ENCODE results near the gene HAND1.

The HAND1 gene

GRCh38 chr5:154467655-154468354 lies 10.2 kb downstream of the HAND1 start:
- H3K4me3 ChIP-seq (replicated peaks; ENCODE audit: insufficient read depth, low read length), result no peak overlapping the region
- no peak overlapping the region for H3K27ac ChIP-seq (replicated peaks)
- TF ChIP-seq GABPA (IDR thresholded peaks at IDR 0.05; ENCODE audit: low read depth), result no peak
- TF ChIP-seq, protein P1, sequence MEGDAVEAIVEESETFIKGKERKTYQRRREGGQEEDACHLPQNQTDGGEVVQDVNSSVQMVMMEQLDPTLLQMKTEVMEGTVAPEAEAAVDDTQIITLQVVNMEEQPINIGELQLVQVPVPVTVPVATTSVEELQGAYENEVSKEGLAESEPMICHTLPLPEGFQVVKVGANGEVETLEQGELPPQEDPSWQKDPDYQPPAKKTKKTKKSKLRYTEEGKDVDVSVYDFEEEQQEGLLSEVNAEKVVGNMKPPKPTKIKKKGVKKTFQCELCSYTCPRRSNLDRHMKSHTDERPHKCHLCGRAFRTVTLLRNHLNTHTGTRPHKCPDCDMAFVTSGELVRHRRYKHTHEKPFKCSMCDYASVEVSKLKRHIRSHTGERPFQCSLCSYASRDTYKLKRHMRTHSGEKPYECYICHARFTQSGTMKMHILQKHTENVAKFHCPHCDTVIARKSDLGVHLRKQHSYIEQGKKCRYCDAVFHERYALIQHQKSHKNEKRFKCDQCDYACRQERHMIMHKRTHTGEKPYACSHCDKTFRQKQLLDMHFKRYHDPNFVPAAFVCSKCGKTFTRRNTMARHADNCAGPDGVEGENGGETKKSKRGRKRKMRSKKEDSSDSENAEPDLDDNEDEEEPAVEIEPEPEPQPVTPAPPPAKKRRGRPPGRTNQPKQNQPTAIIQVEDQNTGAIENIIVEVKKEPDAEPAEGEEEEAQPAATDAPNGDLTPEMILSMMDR (IDR thresholded peaks at IDR 0.05; ENCODE audit: insufficient read depth, low read length), result peak; percentile 90
- peak; percentile 41 to 65 for DNase-seq (ENCODE audit: low read depth in 1 of 2, low spot score in 1 of 2)
- peaks cover 17% of the 10 kb centered on the region for H3K27me3 ChIP-seq (ENCODE audit: insufficient read depth, poor library complexity, severe bottlenecking)

DNA sequence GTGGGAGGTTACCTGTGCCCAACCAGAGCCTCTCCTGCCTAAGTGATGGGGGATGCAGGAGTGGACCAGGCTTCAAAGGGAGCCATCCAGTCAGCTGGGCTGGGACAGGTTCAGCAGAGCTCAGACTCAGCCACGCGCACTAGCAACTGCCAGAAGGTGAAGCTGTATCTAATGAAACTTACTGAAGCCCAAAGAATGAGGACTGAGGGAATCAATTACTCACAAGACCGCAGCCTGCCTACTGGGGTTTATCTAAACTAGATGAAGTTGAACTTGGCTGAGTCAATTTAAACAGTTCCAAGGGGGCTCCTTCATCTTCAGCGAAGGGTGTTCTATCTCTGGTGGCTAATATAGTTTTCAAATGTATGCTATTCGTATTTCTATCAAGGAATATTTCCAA lies 11.4 kb downstream of the HAND1 start:
- DNase-seq (ENCODE audit: low read depth in 1 of 2, low spot score in 1 of 2), result no peak
- peaks cover 6% of the 10 kb centered on the region for H3K27me3 ChIP-seq (ENCODE audit: insufficient read depth, poor library complexity, severe bottlenecking)
- no peak overlapping the region for H3K4me3 ChIP-seq (replicated peaks; ENCODE audit: insufficient read depth, low read length)
- TF ChIP-seq SPI1 (IDR thresholded peaks at IDR 0.05; ENCODE audit: borderline replicate concordance, low read depth) (no peak), POLR2AphosphoS5 (IDR thresholded peaks at IDR 0.05; ENCODE audit: low read depth) (no peak), GABPA (IDR thresholded peaks at IDR 0.05; ENCODE audit: low read depth) (no peak), REST (IDR thresholded peaks at IDR 0.05; ENCODE audit: insufficient replicate concordance, low read depth) (no peak)
- TF ChIP-seq, protein P1 (IDR thresholded peaks at IDR 0.05; ENCODE audit: insufficient read depth, low read length), result no peak
- no peak overlapping the region for H3K27ac ChIP-seq (replicated peaks)

DNA sequence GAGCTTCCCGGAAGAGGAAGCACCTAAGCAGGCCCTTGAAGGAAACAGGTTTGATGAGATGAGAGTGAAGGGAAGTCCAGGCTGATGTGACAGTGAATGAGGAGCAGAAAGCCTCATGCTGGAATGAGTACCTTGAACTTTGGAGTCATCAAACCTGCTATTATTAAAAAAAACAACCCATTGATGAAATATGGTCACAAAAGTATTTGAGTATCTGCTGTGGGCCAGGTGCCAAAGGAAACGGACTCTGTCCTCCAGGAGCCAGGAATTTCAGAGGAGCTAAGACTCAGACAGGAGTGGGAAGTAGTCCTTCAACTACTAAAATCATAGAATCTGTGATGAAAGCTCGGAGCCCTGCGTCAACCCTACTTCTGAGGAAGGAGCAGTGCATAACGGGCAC lies 11.9 kb downstream of the HAND1 start:
- DNase-seq (ENCODE audit: low read depth in 1 of 2, low spot score in 1 of 2), result no peak
- peaks cover 4% of the 10 kb centered on the region for H3K27me3 ChIP-seq (ENCODE audit: insufficient read depth, poor library complexity, severe bottlenecking)
- no peak overlapping the region for H3K4me3 ChIP-seq (replicated peaks; ENCODE audit: insufficient read depth, low read length)
- no peak overlapping the region for H3K27ac ChIP-seq (replicated peaks)
- TF ChIP-seq REST (IDR thresholded peaks at IDR 0.05; ENCODE audit: insufficient replicate concordance, low read depth) (no peak), POLR2AphosphoS5 (IDR thresholded peaks at IDR 0.05; ENCODE audit: low read depth) (no peak), SPI1 (IDR thresholded peaks at IDR 0.05; ENCODE audit: borderline replicate concordance, low read depth) (no peak), GABPA (IDR thresholded peaks at IDR 0.05; ENCODE audit: low read depth) (no peak)
- TF ChIP-seq, protein P1 (IDR thresholded peaks at IDR 0.05; ENCODE audit: insufficient read depth, low read length), result no peak

DNA sequence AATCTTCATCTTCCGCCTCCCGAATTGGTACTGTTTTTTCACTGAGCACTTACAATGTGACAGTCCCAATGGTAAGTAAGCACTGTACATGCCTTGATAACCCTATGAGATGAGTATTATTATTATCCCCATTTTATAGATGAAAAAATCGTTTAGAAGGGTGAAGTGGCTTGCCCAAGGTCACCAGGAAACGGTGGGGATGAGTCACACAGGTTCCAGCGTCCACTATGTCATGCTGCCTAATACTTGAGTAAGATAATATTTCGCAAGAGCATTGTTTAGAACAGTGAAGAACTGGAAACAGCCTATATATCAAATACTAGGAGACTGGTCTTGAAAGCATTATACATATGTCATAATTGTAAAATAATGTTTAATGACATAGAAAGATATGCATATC lies 12.9 kb downstream of the HAND1 start:
- H3K27me3 ChIP-seq (ENCODE audit: insufficient read depth, poor library complexity, severe bottlenecking), result no peaks in the 10 kb centered on the region
- H3K4me3 ChIP-seq (replicated peaks; ENCODE audit: insufficient read depth, low read length), result no peak overlapping the region
- no peak overlapping the region for H3K27ac ChIP-seq (replicated peaks)
- TF ChIP-seq POLR2AphosphoS5 (IDR thresholded peaks at IDR 0.05; ENCODE audit: low read depth), result no peak
- DNase-seq (ENCODE audit: low read depth in 1 of 2, low spot score in 1 of 2), result peak; percentile 53 to 78

Measured in HL-60 (cell line).